H9 (cell line): ENCODE results near the gene NCOA6. TPM values are rescaled to one million over a fixed set of nuclear protein-coding genes. Genes with fewer than 3 reads are reported as not detected.

Experiments
- DNase-seq: peaks from one replicate; pipeline ENCODE4 v3.0.0-alpha.2; 2017
- H2AFZ ChIP-seq: one replicate; pipeline ENCODE4 v1.6.1; 2013; ENCODE audit warnings: mild to moderate bottlenecking, low read length, control low read depth, moderate library complexity
- H2AK5ac ChIP-seq: 2 replicates; pipeline ENCODE4 v1.6.1; 2013; ENCODE audit warnings: low read length, control low read depth, mixed read lengths; ENCODE audit not compliant: insufficient read length
- H2BK120ac ChIP-seq: one replicate; pipeline ENCODE4 v1.6.1; 2013; ENCODE audit warnings: low read depth, mild to moderate bottlenecking, low read length, control low read depth, inconsistent platforms; ENCODE audit not compliant: poor library complexity, severe bottlenecking
- H2BK12ac ChIP-seq: 2 replicates; pipeline ENCODE4 v1.6.1; 2013; ENCODE audit warnings: low read length, control low read depth, mixed read lengths, low read depth; ENCODE audit not compliant: insufficient read length
- H2BK15ac ChIP-seq: 2 replicates; pipeline ENCODE4 v1.6.1; 2013; ENCODE audit warnings: low read depth, low read length, control low read depth
- H2BK20ac ChIP-seq: one replicate; pipeline ENCODE4 v1.6.1; 2013; ENCODE audit warnings: low read depth, mild to moderate bottlenecking, low read length, control low read depth, inconsistent platforms; ENCODE audit not compliant: poor library complexity, severe bottlenecking
- H2BK5ac ChIP-seq: 2 replicates; pipeline ENCODE4 v1.6.1; 2013; ENCODE audit warnings: low read length, control low read depth, mixed read lengths; ENCODE audit not compliant: insufficient read length
- H3K14ac ChIP-seq: 2 replicates; pipeline ENCODE4 v1.6.1; 2013; ENCODE audit warnings: low read length, control low read depth; ENCODE audit not compliant: insufficient read depth
- H3K18ac ChIP-seq: 2 replicates; pipeline ENCODE4 v1.6.1; 2013; ENCODE audit warnings: low read depth, mild to moderate bottlenecking, mixed read lengths, low read length, control low read depth; ENCODE audit not compliant: insufficient read length
- H3K23ac ChIP-seq: 2 replicates; pipeline ENCODE4 v1.6.1; 2013; ENCODE audit warnings: low read length, control low read depth, mixed read lengths, low read depth; ENCODE audit not compliant: insufficient read length
- H3K23me2 ChIP-seq: 2 replicates; pipeline ENCODE4 v1.6.1; 2013; ENCODE audit warnings: low read depth, mild to moderate bottlenecking, mixed read lengths, low read length, control low read depth; ENCODE audit not compliant: insufficient read length, poor library complexity, severe bottlenecking
- H3K27ac ChIP-seq: 2 replicates; pipeline ENCODE4 v1.5.1; 2013; ENCODE audit warnings: low read length, control low read depth, mixed read lengths, low read depth; ENCODE audit not compliant: insufficient read length
- H3K27me3 ChIP-seq: 2 replicates; pipeline ENCODE4 v1.6.1; 2013; ENCODE audit warnings: low read length, control low read depth, inconsistent platforms; ENCODE audit not compliant: insufficient read depth
- H3K4ac ChIP-seq: 2 replicates; pipeline ENCODE4 v1.6.1; 2013; ENCODE audit warnings: low read depth, mild to moderate bottlenecking, control low read depth, inconsistent platforms, low read length, moderate library complexity
- H3K4me1 ChIP-seq: 2 replicates; pipeline ENCODE4 v1.6.1; 2013; ENCODE audit warnings: low read length, control low read depth, inconsistent platforms; ENCODE audit not compliant: insufficient read depth
- H3K4me2 ChIP-seq: 2 replicates; pipeline ENCODE4 v1.6.1; 2013; ENCODE audit warnings: low read length, control low read depth, mixed read lengths; ENCODE audit not compliant: insufficient read length, insufficient read depth
- H3K56ac ChIP-seq: 2 replicates; pipeline ENCODE4 v1.6.1; 2013; ENCODE audit warnings: low read depth, mild to moderate bottlenecking, mixed read lengths, low read length, control low read depth; ENCODE audit not compliant: insufficient read length
- H3K79me1 ChIP-seq: 2 replicates; pipeline ENCODE4 v1.6.1; 2013; ENCODE audit warnings: low read depth, mild to moderate bottlenecking, moderate library complexity, low read length, control low read depth, inconsistent platforms; ENCODE audit not compliant: insufficient read depth, poor library complexity, severe bottlenecking
- H3K79me2 ChIP-seq: 2 replicates; pipeline ENCODE4 v1.6.1; 2013; ENCODE audit warnings: low read length, control low read depth, inconsistent platforms; ENCODE audit not compliant: insufficient read depth
- H3K9ac ChIP-seq: 2 replicates; pipeline ENCODE4 v1.6.1; 2013; ENCODE audit warnings: low read length, control low read depth, mixed read lengths; ENCODE audit not compliant: insufficient read length; ENCODE audit errors: extremely low read depth
- H3K9me3 ChIP-seq: one replicate; pipeline ENCODE4 v1.6.1; 2013; ENCODE audit warnings: low read depth, low read length, inconsistent platforms; ENCODE audit not compliant: control insufficient read depth
- H3T11ph ChIP-seq: one replicate; pipeline ENCODE4 v1.6.1; 2013; ENCODE audit warnings: mild to moderate bottlenecking, low read length, control low read depth, inconsistent platforms
- H4K20me1 ChIP-seq: one replicate; pipeline ENCODE4 v1.6.1; 2013; ENCODE audit not compliant: control insufficient read depth, insufficient read length, insufficient read depth
- H4K5ac ChIP-seq: 2 replicates; pipeline ENCODE4 v1.6.1; 2013; ENCODE audit warnings: low read depth, mild to moderate bottlenecking, mixed read lengths, low read length, control low read depth; ENCODE audit not compliant: insufficient read length
- H4K8ac ChIP-seq: replicated peaks from 2 replicates; pipeline ENCODE4 v1.6.1; 2013; ENCODE audit warnings: low read length, control low read depth, mixed read lengths, low read depth; ENCODE audit not compliant: insufficient read length
- H4K91ac ChIP-seq: 2 replicates; pipeline ENCODE4 v1.6.1; 2013; ENCODE audit warnings: low read depth, mild to moderate bottlenecking, moderate library complexity, mixed read lengths, low read length, control low read depth; ENCODE audit not compliant: insufficient read length
- H3K27ac Mint-ChIP-seq, 3 experiments: 2 replicates in 2 of 3; 3 replicates in 1 of 3; pipeline ENCODE4 v1.8.0; 2020 to 2021; ENCODE audit warnings: mixed read lengths in 3 of 3, mild to moderate bottlenecking in 1 of 3, moderate library complexity in 1 of 3
- H3K27me3 Mint-ChIP-seq: 2 replicates; pipeline ENCODE4 v1.8.0; 2021; ENCODE audit warnings: low read depth, mild to moderate bottlenecking, moderate library complexity, mixed read lengths
- H3K36me3 Mint-ChIP-seq, 3 experiments: 2 replicates in 2 of 3; 3 replicates in 1 of 3; pipeline ENCODE4 v1.8.0; 2020 to 2021; ENCODE audit warnings: low read depth in 3 of 3, mixed read lengths in 3 of 3; ENCODE audit not compliant: insufficient read depth in 1 of 3
- H3K4me1 Mint-ChIP-seq, 2 experiments: 2 replicates each; pipeline ENCODE4 v1.8.0; 2020; ENCODE audit warnings: mixed read lengths in 2 of 2
- H3K4me3 Mint-ChIP-seq, 2 experiments: 2 replicates in 1 of 2; 3 replicates in 1 of 2; pipeline ENCODE4 v1.8.0; 2020 to 2021; ENCODE audit warnings: mild to moderate bottlenecking in 2 of 2, mixed read lengths in 2 of 2, moderate library complexity in 1 of 2
- H3K9me3 Mint-ChIP-seq, 2 experiments: 2 replicates in 1 of 2; 3 replicates in 1 of 2; pipeline ENCODE4 v1.8.0; 2020; ENCODE audit warnings: mild to moderate bottlenecking in 2 of 2, mixed read lengths in 2 of 2, moderate library complexity in 1 of 2
- WGBS: extraction: QIAGEN DNeasy Blood & Tissue Kit; methylation state at CpG from one replicate; pipeline ENCODE4 v1.1.7; 2013; ENCODE audit warnings: missing lambda C conversion rate, low lambda C conversion rate, mixed read lengths; ENCODE audit not compliant: insufficient read length; ENCODE audit errors: extremely low coverage; 5-methylcytosine and 5-hydroxymethylcytosine counted together
- total RNA-seq: library from RNA; stranded (reverse); gene quantifications from 2 replicates; pipeline ENCODE4 v1.2.1, GENCODE V29; 2021
- TF ChIP-seq, protein P1 (sequence below): fragments of 200-600 bp; sonication (generic); conservative IDR thresholded peaks from 3 replicates; pipeline ENCODE4 v1.8.0; 2021; ENCODE audit warnings: antibody characterized with exemption, mild to moderate bottlenecking

Gene NCOA6
- total RNA-seq, 1 experiment from 2014 or later = 23.9 TPM

DNA sequence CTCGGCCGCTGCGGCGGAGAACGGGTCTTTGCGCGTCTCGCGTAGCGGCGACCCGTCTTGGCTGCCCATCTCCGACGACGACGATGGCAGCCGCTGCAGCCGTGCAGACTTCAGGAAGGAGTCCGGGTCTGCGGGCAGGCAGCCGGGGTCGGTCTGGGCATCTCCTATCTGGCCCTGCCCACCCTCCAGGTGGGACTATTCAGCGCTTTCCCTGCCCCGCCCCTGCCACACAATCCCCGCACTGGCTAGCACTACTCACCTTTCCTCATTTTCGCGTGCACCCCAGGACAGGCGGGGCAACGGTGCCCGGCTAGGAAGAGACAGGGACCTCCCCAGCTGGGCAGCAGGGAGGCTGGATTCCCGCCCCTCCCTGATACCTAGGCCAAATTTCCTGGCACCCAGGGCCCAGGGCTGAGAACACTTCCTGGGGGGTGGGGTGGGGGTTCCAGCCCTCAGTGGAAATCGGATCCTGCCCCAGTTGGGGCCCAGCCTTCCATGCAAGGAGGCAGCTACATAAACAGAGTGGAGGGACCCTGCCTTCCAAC lies 38.0 kb upstream of the NCOA6 start:
- peak overlapping the region in 2 of 3 experiments; percentile 4 to 19; a peak in 2 of 7 replicates for H3K27ac Mint-ChIP-seq

More for the DNA sequence above, 38.0 kb upstream of the NCOA6 start:
- Histone ChIP-seq H2AFZ (no peak overlapping the region), H3K18ac (no peak overlapping the region), H2AK5ac (no peak overlapping the region), H2BK5ac (no peak overlapping the region), H3K79me2 (no peaks in the 10 kb centered on the region), H3K79me1 (no peaks in the 10 kb centered on the region), H2BK120ac (no peak overlapping the region), H2BK15ac (no peak overlapping the region), H3K4me1 (no peaks in the 10 kb centered on the region), H3K23me2 (no peaks in the 10 kb centered on the region), H3K23ac (no peak overlapping the region), H3K4me2 (no peak overlapping the region), H3K9me3 (no peaks in the 10 kb centered on the region), H3K56ac (no peak overlapping the region), H4K5ac (no peak overlapping the region), H3T11ph (no peak overlapping the region), H4K8ac (no peak overlapping the region), H2BK12ac (no peak overlapping the region), H3K9ac (no peak overlapping the region), H3K27ac (no peak overlapping the region), H3K4ac (no peak overlapping the region), H2BK20ac (no peak overlapping the region), H3K14ac (no peak overlapping the region), H4K91ac (no peak overlapping the region), H3K27me3 (no peaks in the 10 kb centered on the region), H4K20me1 (no peaks in the 10 kb centered on the region)
- Mint-ChIP-seq H3K9me3 (no peaks in the 10 kb centered on the region), H3K4me3 (no peak overlapping the region), H3K4me1 (peaks cover 8% of the 10 kb centered on the region in 2 experiments), H3K27me3 (no peaks in the 10 kb centered on the region), H3K36me3 (peaks cover 7 to 42% (median 15%) of the 10 kb centered on the region in 3 experiments; a peak in 6 of 7 replicates)
- TF ChIP-seq, protein P1, sequence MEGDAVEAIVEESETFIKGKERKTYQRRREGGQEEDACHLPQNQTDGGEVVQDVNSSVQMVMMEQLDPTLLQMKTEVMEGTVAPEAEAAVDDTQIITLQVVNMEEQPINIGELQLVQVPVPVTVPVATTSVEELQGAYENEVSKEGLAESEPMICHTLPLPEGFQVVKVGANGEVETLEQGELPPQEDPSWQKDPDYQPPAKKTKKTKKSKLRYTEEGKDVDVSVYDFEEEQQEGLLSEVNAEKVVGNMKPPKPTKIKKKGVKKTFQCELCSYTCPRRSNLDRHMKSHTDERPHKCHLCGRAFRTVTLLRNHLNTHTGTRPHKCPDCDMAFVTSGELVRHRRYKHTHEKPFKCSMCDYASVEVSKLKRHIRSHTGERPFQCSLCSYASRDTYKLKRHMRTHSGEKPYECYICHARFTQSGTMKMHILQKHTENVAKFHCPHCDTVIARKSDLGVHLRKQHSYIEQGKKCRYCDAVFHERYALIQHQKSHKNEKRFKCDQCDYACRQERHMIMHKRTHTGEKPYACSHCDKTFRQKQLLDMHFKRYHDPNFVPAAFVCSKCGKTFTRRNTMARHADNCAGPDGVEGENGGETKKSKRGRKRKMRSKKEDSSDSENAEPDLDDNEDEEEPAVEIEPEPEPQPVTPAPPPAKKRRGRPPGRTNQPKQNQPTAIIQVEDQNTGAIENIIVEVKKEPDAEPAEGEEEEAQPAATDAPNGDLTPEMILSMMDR = no peak
- WGBS = no CpG with 5 or more reads among the region's 32 CpGs
- no peak for DNase-seq
